ENCODE measurements around the gene BACE2. TPM values are rescaled to one million over a fixed set of nuclear protein-coding genes. Genes with fewer than 3 reads are reported as not detected.

Gene BACE2
- total RNA-seq, 2 experiments from 2014 or later = not detected

DNA sequence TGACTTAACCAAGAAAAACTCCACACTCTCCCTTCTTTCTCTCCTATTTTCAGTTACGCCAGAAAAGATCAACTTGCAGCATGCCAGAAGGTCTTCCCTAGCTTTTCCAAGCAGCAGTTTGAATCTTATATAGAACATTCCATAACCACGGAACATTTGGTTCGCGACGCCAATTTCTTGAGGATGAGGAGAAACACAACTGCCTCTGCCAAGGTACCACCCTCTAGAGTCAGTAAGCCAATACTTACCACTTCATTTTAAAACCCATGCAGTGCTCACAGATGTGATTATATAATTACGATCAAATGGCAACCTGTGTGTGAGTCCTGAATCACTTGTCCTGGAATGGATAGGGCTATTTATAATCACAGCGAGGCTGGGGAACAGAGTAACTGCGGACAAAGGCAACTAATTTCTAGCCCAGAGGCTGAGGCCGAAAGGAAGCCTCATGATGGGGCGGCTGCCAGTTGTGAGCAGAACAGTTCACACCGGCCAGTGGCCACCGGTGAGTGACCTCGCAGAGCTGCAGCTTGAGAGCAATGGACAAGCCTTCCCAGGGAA, 43.2 kb upstream of the BACE2 start:
- Histone ChIP-seq H3K4me1 (ENCODE audit: insufficient read depth, low read length, poor library complexity, severe bottlenecking) (no peaks in the 10 kb centered on the region), H3K27ac (ENCODE audit: low read depth, low read length, poor library complexity, severe bottlenecking) (no peak overlapping the region), H3K4me3 (ENCODE audit: low read depth, low read length, poor library complexity, severe bottlenecking) (no peak overlapping the region), H3K36me3 (ENCODE audit: insufficient read depth, low read length) (no peaks in the 10 kb centered on the region), H2AFZ (ENCODE audit: low read length) (no peak overlapping the region), H3K9me3 (ENCODE audit: low read length) (no peaks in the 10 kb centered on the region), H4K20me1 (ENCODE audit: insufficient read depth, low read length) (no peaks in the 10 kb centered on the region), H3K79me2 (ENCODE audit: insufficient read depth, low read depth, low read length) (no peaks in the 10 kb centered on the region), H3K9me2 (ENCODE audit: insufficient read depth, low read length) (no peaks in the 10 kb centered on the region), H3K4me2 (ENCODE audit: low read length) (no peak overlapping the region)
- intact Hi-C loops (cut with micrococcal nuclease; ENCODE audit: unreplicated experiment) = no loop called here
- ChIA-PET CTCF (ENCODE audit: unreplicated experiment) (no interaction called here), POLR2A (no interaction called here)
- DNase-seq (ENCODE audit: low spot score) = no peak
- no TSS peak for BruUV-seq (replicated peaks)
- no peak for TF ChIP-seq EZH2phosphoT487 (IDR thresholded peaks at IDR 0.05; ENCODE audit: borderline replicate concordance, low read depth, low read length)
- TF ChIP-seq, protein P1, sequence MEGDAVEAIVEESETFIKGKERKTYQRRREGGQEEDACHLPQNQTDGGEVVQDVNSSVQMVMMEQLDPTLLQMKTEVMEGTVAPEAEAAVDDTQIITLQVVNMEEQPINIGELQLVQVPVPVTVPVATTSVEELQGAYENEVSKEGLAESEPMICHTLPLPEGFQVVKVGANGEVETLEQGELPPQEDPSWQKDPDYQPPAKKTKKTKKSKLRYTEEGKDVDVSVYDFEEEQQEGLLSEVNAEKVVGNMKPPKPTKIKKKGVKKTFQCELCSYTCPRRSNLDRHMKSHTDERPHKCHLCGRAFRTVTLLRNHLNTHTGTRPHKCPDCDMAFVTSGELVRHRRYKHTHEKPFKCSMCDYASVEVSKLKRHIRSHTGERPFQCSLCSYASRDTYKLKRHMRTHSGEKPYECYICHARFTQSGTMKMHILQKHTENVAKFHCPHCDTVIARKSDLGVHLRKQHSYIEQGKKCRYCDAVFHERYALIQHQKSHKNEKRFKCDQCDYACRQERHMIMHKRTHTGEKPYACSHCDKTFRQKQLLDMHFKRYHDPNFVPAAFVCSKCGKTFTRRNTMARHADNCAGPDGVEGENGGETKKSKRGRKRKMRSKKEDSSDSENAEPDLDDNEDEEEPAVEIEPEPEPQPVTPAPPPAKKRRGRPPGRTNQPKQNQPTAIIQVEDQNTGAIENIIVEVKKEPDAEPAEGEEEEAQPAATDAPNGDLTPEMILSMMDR (conservative IDR thresholded peaks at IDR 0.05; ENCODE audit: low read length) = no peak

DNA sequence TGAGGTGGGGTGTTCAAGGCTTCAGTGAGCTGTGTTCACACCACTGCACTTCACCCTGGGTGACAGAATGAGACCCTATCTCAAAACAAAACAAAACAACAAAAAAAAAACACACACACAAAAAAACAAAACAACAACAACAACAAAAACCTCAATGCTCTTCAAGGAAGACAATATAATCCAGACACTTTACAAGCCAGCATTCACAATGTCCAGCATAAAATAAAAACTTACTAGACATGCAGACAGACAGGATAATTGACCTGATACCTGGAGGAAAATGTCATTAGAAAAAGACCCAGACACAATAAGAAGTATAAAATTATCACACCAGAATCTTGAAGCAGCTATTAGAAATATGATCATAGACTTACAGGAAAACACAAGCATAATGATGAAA, 39.0 kb upstream of the BACE2 start:
- CTCF ChIA-PET (ENCODE audit: unreplicated experiment) = no interaction called here
- POLR2A ChIA-PET = no interaction called here

DNA sequence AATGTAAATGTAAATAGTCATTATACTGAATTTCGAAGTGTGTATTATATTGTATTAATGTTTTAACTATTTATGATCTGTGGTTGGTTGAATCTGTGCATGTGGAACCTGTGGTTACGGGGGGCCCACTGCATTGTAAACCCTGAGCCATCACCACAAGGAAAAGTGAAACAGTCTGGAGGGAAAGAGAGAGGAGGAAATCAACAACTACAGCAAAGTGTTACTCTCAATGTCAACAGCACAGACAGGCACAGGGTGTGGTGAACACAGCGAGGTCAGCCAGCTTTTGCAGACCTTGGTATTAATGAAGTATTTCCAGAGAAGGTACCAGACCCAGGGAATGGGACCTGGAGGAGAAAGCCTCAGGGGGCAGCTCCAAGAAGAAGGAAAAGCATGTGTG, 37.1 kb upstream of the BACE2 start:
- TF ChIP-seq, protein P1 (conservative IDR thresholded peaks at IDR 0.05; ENCODE audit: low read length) = no peak
- TF ChIP-seq EZH2phosphoT487 (IDR thresholded peaks at IDR 0.05; ENCODE audit: borderline replicate concordance, low read depth, low read length) = no peak
- DNase-seq (ENCODE audit: low spot score) = no peak
- no peak overlapping the region for H3K4me3 ChIP-seq (ENCODE audit: low read depth, low read length, poor library complexity, severe bottlenecking)
- H3K27ac ChIP-seq (ENCODE audit: low read depth, low read length, poor library complexity, severe bottlenecking) = no peak overlapping the region
- no peaks in the 10 kb centered on the region for H3K36me3 ChIP-seq (ENCODE audit: insufficient read depth, low read length)
- no peaks in the 10 kb centered on the region for H3K79me2 ChIP-seq (ENCODE audit: insufficient read depth, low read depth, low read length)
- no peaks in the 10 kb centered on the region for H3K4me1 ChIP-seq (ENCODE audit: insufficient read depth, low read length, poor library complexity, severe bottlenecking)
- intact Hi-C loops (cut with micrococcal nuclease; ENCODE audit: unreplicated experiment) = no loop called here
- ChIA-PET POLR2A (no interaction called here), CTCF (ENCODE audit: unreplicated experiment) (no interaction called here)
- no TSS peak for BruUV-seq (replicated peaks)
- H3K4me2 ChIP-seq (ENCODE audit: low read length) = no peak overlapping the region
- no peaks in the 10 kb centered on the region for H3K9me3 ChIP-seq (ENCODE audit: low read length)
- H4K20me1 ChIP-seq (ENCODE audit: insufficient read depth, low read length) = no peaks in the 10 kb centered on the region
- H3K9me2 ChIP-seq (ENCODE audit: insufficient read depth, low read length) = no peaks in the 10 kb centered on the region
- no peak overlapping the region for H2AFZ ChIP-seq (ENCODE audit: low read length)

More for the DNA sequence above, 39.0 kb upstream of the BACE2 start:
- no TSS peak for BruUV-seq (replicated peaks)
- no peak for TF ChIP-seq EZH2phosphoT487 (IDR thresholded peaks at IDR 0.05; ENCODE audit: borderline replicate concordance, low read depth, low read length)
- TF ChIP-seq, protein P1 (conservative IDR thresholded peaks at IDR 0.05; ENCODE audit: low read length) = no peak
- H3K36me3 ChIP-seq (ENCODE audit: insufficient read depth, low read length) = no peaks in the 10 kb centered on the region
- H3K9me3 ChIP-seq (ENCODE audit: low read length) = no peaks in the 10 kb centered on the region
- H3K4me2 ChIP-seq (ENCODE audit: low read length) = no peak overlapping the region
- DNase-seq (ENCODE audit: low spot score) = no peak
- H3K79me2 ChIP-seq (ENCODE audit: insufficient read depth, low read depth, low read length) = no peaks in the 10 kb centered on the region
- no peaks in the 10 kb centered on the region for H4K20me1 ChIP-seq (ENCODE audit: insufficient read depth, low read length)
- no peaks in the 10 kb centered on the region for H3K4me1 ChIP-seq (ENCODE audit: insufficient read depth, low read length, poor library complexity, severe bottlenecking)
- H3K4me3 ChIP-seq (ENCODE audit: low read depth, low read length, poor library complexity, severe bottlenecking) = no peak overlapping the region
- no peaks in the 10 kb centered on the region for H3K9me2 ChIP-seq (ENCODE audit: insufficient read depth, low read length)
- no peak overlapping the region for H3K27ac ChIP-seq (ENCODE audit: low read depth, low read length, poor library complexity, severe bottlenecking)
- intact Hi-C loops (cut with micrococcal nuclease; ENCODE audit: unreplicated experiment) = no loop called here
- no peak overlapping the region for H2AFZ ChIP-seq (ENCODE audit: low read length)

All from OCI-LY7 (cell line).